ENCODE measurements around the gene VCAN. TPM values are rescaled to one million over a fixed set of nuclear protein-coding genes. Genes with fewer than 3 reads are reported as not detected.

Gene VCAN
- total RNA-seq, 6 experiments from 2014 or later: 3.8 to 13.8 (median 6.0) TPM

- DNase-seq: no peak
- TF ChIP-seq POLR2A (IDR thresholded peaks at IDR 0.05): no peak
- no peak for TF ChIP-seq CTCF (IDR thresholded peaks at IDR 0.05)
- no peak overlapping the region for H3K4me3 ChIP-seq
- intact Hi-C loops (cut with DNase I): no loop called here
- H3K36me3 ChIP-seq: no peaks in the 10 kb centered on the region
- ATAC-seq: no peak
- H3K27ac ChIP-seq: no peak overlapping the region
- no peaks in the 10 kb centered on the region for H3K27me3 ChIP-seq
- 61% methylated on average over 3 of the region's 3 CpGs for WGBS (ENCODE audit: insufficient coverage, low coverage, low lambda C conversion rate, missing lambda C conversion rate)
- no peaks in the 10 kb centered on the region for H3K4me1 ChIP-seq
- H3K9me3 ChIP-seq: no peaks in the 10 kb centered on the region
Measured at GRCh38 chr5:83586874-83587776, 115.6 kb downstream of the VCAN start.

GRCh38 chr5:83589786-83590185 is 118.2 kb downstream of the VCAN start:
- Histone ChIP-seq H3K9me3 (no peaks in the 10 kb centered on the region), H3K4me3 (no peak overlapping the region), H3K4me1 (no peaks in the 10 kb centered on the region), H3K27ac (no peak overlapping the region), H3K27me3 (no peaks in the 10 kb centered on the region), H3K36me3 (no peaks in the 10 kb centered on the region)
- TF ChIP-seq CTCF (IDR thresholded peaks at IDR 0.05) (no peak), POLR2A (IDR thresholded peaks at IDR 0.05) (no peak)
- no peak for DNase-seq
- no peak for ATAC-seq
- 85% methylated on average over 1 of the region's 1 CpG for WGBS (ENCODE audit: insufficient coverage, low coverage, low lambda C conversion rate, missing lambda C conversion rate)
- intact Hi-C loops (cut with DNase I): no loop called here

GRCh38 chr5:83590966-83591365 is 119.4 kb downstream of the VCAN start:
- WGBS (ENCODE audit: insufficient coverage, low coverage, low lambda C conversion rate, missing lambda C conversion rate): 86% methylated on average over 4 of the region's 4 CpGs

GRCh38 chr5:83595217-83595616 is 123.7 kb downstream of the VCAN start:
- H3K27me3 ChIP-seq: no peaks in the 10 kb centered on the region
- no peaks in the 10 kb centered on the region for H3K9me3 ChIP-seq
- H3K36me3 ChIP-seq: no peaks in the 10 kb centered on the region
- 97% methylated on average over 3 of the region's 3 CpGs for WGBS (ENCODE audit: insufficient coverage, low coverage, low lambda C conversion rate, missing lambda C conversion rate)
- DNase-seq (no peak), ATAC-seq (no peak)
- no peaks in the 10 kb centered on the region for H3K4me1 ChIP-seq
- no peak overlapping the region for H3K4me3 ChIP-seq
- intact Hi-C loops (cut with DNase I): no loop called here
- no peak overlapping the region for H3K27ac ChIP-seq
- TF ChIP-seq POLR2A (IDR thresholded peaks at IDR 0.05) (no peak), CTCF (IDR thresholded peaks at IDR 0.05) (no peak)

More at GRCh38 chr5:83590966-83591365, 119.4 kb downstream of the VCAN start:
- ATAC-seq (no peak), DNase-seq (no peak)
- Histone ChIP-seq H3K27ac (no peak overlapping the region), H3K9me3 (no peaks in the 10 kb centered on the region), H3K27me3 (no peaks in the 10 kb centered on the region), H3K4me3 (no peak overlapping the region), H3K4me1 (no peaks in the 10 kb centered on the region), H3K36me3 (no peaks in the 10 kb centered on the region)
- TF ChIP-seq CTCF (IDR thresholded peaks at IDR 0.05) (no peak), POLR2A (IDR thresholded peaks at IDR 0.05) (no peak)
- intact Hi-C loops (cut with DNase I): no loop called here
